HEK293 (cell line): Measurements from ENCODE around the gene GNPTG.
"Not testable (repeated sequence)": the region's sequence is repeated elsewhere in the genome, so short reads cannot be mapped to it uniquely, and the experiment has no call there.

Experiments used
- RBAK ChIP-seq: fragments of 450-650 bp; formaldehyde crosslinking; IDR thresholded peaks from 2 replicates; pipeline ENCODE4 v1.5.1; 2016; ENCODE audit warnings: missing biosample characterization, missing genetic modification characterization
- ZNF792 ChIP-seq: fragments of 450-650 bp; formaldehyde crosslinking; IDR thresholded peaks from 2 replicates; pipeline ENCODE4 v1.5.1; 2016; ENCODE audit warnings: missing biosample characterization, missing genetic modification characterization

DNA sequence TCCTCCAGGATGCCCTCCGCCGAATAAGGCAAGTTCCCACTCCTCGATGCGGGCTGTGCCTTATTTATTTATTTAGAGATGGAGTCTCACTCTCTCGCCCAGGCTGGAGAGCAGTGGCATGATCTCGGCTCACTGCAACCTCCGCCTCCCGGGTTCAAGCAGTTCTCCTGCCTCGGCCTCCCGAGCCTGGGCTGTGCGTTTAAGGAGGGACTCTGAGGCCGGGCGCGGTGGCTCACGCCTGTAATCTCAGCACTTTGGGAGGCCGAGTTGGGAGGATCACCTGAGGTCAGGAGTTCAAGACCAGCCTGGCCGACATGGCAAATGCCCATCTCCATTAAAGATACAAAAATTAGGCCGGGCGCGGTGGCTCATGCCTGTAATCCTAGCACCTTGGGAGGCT lies 23.6 kb upstream of the GNPTG start:
- not testable (repeated sequence) for TF ChIP-seq ZNF792; RBAK (tag by site-specific recombination)
